Gastrocnemius medialis (tissue), 4 donors: Measurements from ENCODE around the gene SMARCB1.

ENCODE experiments used
- POLR2A ChIP-seq, 2 donors: fragments of 450-650 bp; IDR thresholded peaks; one replicate each; pipeline ENCODE4 v1.6.1; 2017; ENCODE audit warnings: antibody characterized with exemption in 2 of 2, mild to moderate bottlenecking in 2 of 2, moderate library complexity in 2 of 2
- TF ChIP-seq, protein P1 (sequence below), 5 experiments: fragments of 450-650 bp in 3 of 5; fragments of 200-600 bp in 2 of 5; sonication (generic) in 2 of 5; IDR thresholded peaks in 4 of 5; conservative IDR thresholded peaks in 1 of 5; 1 replicate in 4 of 5; 2 replicates in 1 of 5; pipeline ENCODE4 v1.5.1; 2016 to 2019; ENCODE audit warnings: antibody characterized with exemption in 5 of 5, mild to moderate bottlenecking in 3 of 5, moderate library complexity in 3 of 5

- TF ChIP-seq, protein P1, sequence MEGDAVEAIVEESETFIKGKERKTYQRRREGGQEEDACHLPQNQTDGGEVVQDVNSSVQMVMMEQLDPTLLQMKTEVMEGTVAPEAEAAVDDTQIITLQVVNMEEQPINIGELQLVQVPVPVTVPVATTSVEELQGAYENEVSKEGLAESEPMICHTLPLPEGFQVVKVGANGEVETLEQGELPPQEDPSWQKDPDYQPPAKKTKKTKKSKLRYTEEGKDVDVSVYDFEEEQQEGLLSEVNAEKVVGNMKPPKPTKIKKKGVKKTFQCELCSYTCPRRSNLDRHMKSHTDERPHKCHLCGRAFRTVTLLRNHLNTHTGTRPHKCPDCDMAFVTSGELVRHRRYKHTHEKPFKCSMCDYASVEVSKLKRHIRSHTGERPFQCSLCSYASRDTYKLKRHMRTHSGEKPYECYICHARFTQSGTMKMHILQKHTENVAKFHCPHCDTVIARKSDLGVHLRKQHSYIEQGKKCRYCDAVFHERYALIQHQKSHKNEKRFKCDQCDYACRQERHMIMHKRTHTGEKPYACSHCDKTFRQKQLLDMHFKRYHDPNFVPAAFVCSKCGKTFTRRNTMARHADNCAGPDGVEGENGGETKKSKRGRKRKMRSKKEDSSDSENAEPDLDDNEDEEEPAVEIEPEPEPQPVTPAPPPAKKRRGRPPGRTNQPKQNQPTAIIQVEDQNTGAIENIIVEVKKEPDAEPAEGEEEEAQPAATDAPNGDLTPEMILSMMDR (IDR thresholded peaks at IDR 0.05 in 4 of 5, conservative IDR thresholded peaks at IDR 0.05 in 1 of 5) = no peak
- no peak for TF ChIP-seq POLR2A (IDR thresholded peaks at IDR 0.05)
Observed at GRCh38 chr22:23778577-23778900, 8.2 kb upstream of the SMARCB1 start.
